A172 (cell line): ENCODE results near the gene HUNK. TPM values are rescaled to one million over a fixed set of nuclear protein-coding genes. Genes with fewer than 3 reads are reported as not detected.
"Not testable (repeated sequence)": the region's sequence is repeated elsewhere in the genome, so short reads cannot be mapped to it uniquely, and the experiment has no call there.

Source experiments
- DNase-seq: peaks from one replicate; pipeline ENCODE4 v3.0.0-alpha.2; 2015; ENCODE audit warnings: low spot score
- total RNA-seq: library from RNA; depleted of rRNA; stranded (reverse); fragments of >200 nt; shearing (Covaris generic); gene quantifications from 2 replicates; pipeline ENCODE4 v1.2.3, GENCODE V29; 2014

Gene HUNK
- total RNA-seq, 1 experiment from 2014 or later = 1.2 TPM

DNA sequence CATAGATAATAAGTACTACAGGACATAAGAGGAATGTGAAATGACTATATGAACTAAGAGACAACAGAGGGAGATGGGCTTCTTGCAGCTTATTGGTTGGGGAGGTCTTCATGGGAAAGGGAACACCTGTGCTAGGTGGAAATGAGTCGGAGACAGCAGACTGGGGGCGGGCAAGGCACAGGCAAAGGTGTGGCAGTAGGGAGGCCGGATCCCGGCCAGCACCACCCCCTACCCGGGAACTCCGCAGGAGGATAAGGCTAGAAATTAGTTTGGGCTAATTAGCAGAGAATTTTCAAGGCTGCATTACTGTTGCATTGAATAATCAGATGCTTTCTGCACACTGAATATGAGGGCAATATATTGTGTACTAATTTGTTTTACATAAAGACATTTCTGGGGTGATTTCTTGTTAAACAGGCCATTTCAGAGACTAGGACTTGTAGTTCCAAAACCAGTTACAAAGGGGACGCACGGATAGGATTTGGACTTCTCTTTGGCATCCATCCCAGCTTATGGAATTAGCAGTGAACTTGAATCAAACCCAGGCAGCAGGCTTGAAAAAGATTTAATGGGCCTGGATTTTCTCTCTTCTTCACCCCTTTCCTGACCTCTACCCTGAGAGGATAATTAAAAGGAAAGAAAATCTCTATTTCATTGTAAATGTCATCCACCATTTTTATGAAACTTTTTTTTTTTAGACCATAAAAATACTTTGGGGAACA, 2.2 kb upstream of the HUNK start:
- no peak for DNase-seq

DNA sequence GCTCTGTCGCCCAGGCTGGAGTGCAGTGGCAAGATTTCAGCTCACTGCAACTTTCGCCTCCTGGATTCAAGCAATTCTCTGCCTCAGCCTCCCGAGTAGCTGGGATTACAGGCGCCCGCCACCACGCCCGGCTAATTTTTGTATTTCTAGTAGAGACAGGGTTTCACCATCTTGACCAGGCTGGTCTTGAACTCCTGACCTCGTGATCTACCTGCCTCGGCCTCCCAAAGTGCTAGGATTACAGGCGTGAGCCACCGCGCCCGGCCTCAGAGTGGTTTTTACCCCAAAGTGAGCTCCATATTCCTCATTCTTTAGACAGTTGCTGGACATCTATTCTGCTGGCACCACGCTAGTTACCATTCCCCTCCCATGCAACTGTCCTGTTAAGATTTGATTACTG, 1.4 kb upstream of the HUNK start:
- not testable (repeated sequence) for DNase-seq

DNA sequence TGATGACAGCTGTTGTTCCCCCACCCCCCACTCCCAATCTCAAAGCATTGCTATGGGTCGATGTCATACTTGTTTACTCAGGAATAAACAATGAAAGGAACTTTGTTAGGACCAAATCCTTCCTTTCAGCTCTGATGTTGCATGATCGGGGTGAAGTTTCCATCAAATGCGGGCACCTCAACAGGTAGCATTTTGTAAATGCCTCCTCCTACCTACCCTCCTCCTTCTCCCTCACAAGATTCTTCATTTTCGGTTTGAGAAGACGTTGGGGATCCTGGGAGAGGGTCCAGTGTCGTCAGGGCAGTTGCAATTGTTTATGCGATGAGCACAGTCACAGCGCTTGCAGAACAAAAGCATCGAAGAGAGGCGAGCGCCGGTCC, 758 bp upstream of the HUNK start:
- DNase-seq = no peak

DNA sequence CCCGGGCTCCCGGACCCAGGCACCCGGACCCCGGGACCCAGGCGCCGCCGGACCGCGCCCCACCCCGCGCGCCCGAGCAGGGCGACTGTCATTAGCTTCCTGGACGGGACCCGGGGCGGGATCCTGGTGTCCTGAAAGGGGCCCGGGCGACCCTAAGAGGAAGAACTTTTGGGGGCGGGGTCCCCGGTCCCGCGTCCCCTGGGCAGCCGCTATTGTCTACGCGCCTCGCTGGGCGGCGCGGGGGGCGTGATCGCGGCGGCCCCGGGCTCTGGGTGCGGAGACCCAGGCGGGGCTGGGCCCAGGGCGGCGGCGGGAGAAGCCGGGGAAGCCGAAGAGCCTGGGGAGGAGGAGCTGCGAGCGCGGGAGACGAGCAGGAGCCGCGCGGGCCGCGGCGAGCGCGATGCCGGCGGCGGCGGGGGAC, 465 bp downstream of the HUNK start:
- DNase-seq = no peak

DNA sequence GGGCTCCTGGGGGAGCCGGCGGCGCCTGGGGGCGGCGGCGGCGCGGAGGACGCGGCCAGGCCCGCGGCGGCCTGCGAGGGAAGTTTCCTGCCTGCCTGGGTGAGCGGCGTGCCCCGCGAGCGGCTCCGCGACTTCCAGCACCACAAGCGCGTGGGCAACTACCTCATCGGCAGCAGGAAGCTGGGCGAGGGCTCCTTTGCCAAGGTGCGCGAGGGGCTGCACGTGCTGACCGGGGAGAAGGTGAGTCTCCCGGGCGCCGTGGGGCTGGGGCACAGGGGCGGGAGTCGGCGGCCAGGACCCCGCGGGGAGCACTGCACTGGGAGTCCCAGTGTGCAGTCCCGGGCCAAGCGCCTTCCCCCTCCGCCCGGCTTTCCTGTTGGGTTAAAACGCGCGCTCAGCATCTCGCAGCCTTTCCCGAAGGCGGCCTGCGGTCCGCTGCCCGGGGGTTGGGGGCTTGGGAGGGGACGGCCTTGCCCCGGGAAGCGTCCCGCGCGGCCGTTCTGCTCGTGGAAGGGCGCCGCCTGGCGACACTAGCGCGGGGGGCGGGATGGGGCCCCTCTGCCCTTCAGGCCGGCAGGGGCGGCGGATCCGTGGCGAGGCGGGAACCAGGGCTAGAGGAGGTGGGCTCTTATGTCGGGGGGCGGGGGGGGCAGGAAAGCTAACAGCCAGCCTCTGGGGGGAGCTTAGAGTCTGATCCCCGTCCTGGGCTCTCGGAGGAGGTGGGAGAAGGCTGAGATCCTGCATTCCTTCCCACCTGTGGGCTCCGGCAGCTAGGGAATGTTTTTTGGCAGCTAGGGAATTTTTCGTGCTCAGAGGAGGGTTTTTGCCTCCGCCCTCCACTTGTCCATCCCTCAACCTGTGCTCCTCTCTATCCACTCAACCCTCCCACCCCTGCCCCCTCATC, 1.1 kb downstream of the HUNK start:
- DNase-seq = no peak

DNA sequence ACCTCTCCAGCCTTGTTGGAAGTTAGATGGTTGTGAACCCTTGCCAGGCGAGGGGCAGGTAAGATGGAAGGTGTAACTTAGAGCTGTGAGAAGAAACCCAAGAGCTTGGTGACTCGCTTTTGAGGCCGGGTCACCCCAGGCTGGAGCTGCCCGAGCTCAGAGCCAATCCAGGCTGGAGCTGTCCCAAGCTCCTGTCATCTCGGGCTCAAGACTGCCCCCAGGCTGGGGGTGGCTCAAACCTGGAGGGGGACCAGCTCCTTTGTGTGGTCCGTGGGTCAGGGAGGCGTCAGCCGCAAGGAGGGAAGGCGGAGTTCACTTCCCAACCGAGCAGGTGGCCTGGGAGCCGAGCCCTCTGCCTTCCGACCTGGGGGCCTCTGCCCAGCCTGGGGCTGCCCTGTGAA, 2.0 kb downstream of the HUNK start:
- no peak for DNase-seq

DNA sequence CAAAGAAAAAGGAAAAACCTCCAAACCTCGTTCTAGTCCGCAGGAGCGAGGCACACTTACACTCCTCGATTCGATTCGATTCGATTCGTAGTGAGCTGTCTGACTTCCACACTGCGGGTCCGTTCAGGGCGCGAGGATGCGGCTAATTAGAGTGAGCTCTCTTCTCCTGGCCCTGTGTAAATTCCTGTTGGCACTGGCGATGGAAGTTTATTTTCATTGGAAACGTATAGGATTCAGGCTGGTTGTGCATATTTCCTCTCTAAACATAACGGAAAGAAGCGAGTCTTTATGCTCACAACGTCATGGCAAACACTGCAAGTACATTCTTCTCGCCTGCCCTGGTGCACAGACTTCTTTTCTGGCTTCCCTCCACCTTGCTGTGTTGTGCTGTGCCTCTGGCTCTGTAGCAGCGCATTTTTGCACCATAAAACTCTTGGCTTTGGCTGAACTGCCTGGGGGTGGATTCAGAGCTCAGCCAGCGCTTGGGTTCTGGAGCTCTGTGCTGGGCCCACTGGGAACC, 2.7 kb downstream of the HUNK start:
- no peak for DNase-seq

DNA sequence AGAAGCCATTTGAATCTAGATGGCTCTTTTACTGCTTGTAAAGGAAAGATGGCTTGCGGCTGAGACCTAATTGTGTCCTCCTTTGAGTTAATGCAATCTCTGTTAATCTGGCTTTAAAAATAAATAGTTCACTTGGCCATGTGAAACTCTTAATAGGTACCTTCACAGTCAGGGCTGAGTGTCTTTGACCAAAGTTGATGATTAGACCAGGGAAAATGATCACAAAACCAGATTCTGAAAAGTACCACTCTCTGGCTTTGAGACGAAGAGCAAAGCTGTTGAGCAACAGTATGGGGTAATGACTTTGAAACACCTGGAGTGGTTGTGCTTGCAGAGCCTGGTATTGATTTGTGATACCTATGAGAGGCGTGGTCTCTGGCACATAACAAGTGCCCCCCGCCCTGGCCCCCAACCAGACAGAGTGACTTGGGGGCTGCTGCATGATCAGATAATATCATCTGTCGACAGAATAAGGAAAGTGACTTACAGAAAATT, 4.7 kb downstream of the HUNK start:
- no peak for DNase-seq

DNA sequence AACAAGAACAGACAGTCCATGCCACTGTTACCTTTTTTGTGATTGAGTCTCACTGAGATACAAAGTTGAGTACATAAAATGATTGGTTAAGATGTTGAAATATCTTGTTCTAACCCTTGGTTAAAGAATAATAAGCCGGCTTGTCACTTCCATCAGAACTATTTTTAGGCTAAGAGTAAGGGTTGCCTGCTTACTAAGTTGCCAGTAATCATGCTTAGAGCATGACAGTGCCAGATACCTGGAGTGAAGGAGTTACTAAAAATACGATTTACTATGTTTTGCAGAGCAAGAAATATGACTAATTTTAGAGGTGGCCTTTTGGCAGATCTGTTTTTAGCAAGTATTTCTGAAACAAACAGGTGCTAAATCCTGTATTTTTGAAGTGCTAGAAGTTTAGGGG, 6.0 kb downstream of the HUNK start:
- no peak for DNase-seq

DNA sequence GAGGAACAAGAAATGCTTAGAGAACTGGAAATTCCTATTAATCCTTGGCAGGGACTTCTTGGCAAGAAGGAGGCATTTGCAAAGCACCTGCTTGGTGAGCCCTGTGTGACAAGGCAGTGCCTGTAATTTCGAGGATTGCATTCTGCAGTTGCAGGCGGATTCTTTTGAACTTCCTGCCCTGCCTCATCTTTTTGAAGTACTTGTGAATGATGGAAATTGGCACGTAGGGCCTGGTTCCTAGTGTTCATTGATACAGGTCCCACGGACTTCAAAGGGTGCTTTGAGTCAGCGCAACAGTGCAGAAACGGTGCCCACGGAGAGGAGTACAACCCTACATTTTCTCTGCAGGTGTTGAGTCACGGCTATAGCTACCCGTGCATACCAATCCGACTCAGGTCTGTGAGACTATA, 6.4 kb downstream of the HUNK start:
- no peak for DNase-seq

DNA sequence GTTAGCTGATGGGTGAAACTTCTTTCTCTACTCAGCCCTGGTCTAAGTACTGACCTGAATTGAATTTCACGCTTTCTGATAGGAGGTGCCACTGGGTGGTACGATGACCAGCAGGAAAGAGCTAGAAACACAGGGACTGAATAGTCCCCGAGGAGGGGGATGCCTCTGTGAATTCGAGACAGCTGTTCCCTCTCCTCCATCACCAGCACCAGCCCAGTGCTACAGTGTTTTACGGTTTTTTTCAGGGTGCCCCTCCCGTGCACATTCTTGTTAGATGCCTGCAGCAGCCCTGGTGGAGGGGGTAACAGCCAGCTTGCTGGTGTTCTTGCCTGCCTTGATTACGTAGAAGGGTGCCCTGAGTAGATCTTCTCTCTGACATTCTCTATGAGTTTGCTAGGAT, 7.1 kb downstream of the HUNK start:
- DNase-seq = no peak

DNA sequence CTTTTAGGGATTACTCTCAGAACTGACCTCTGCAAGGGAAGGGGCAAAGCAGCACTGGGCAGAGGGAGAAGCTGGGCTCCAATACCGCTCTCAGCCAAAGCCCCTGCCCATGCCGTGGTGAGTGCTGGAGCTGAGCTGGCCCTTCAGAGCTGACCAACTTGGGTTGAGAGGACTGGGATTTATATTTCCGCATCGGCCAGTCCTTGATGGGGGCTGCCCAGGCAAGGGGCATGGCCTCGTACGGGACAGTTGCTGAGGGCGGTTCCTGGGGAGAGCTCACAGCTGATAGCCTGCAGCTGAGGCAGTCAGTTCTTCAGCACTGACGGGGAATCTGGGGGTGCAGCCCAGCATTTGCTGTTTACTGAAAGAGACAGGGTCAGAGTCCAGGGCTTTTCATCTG, 8.0 kb downstream of the HUNK start:
- no peak for DNase-seq

DNA sequence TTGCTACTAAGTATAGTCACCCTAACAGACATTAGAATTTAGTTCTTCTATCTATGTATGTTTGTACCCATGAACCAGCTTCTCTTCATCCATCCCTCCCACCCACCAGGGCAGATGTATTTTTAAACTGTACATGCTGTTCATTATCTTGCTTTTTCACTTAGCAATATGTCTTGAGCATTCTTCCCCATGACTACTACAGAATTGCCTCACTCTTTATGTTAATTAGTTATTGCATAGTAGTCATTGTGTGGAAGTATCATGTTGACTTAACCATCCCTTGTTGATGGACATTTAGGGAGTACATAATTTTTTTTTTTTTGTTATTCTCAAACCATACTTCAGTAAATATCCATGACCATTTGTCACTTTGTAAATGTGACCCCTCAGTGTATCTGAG, 9.9 kb downstream of the HUNK start:
- no peak for DNase-seq

DNA sequence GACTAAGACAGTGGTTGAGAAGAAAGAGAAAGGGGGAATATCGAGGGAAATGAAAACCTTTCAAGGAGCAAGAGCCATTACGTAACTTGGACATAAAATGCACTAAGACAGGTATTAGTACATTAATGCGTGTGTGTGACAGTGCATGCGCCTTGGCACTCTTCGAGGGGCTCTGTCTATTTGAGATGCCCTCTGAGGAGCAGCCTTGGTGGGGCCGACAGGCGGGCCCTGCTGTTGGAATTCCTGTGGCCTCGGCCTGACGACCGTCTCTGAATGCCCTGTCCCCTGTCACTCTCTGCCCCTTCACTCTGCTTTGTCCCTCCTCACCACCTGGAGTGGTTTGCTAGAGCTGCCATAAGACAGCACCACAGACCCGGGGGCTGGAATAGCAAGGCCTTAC, 12.3 kb downstream of the HUNK start:
- no peak for DNase-seq

DNA sequence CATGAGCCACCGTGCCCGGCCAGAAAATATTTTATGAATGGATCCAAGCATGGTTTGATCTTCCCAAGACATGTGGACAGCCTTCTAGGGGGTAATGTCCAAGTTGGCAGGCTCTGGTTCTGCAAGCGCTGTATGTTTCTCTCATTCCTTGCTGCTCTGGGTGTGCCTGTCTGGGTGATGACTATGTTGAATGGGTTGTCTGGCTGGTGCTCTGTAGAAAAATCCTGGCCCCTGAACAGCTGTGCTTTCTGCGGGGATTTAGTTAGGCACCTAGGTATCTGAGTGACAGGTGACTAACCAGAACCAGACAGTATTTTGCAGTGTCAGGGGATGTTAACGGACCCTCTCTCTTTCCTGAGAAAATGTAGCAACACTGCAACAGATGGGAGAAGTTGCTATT, 14.1 kb downstream of the HUNK start:
- no peak for DNase-seq

DNA sequence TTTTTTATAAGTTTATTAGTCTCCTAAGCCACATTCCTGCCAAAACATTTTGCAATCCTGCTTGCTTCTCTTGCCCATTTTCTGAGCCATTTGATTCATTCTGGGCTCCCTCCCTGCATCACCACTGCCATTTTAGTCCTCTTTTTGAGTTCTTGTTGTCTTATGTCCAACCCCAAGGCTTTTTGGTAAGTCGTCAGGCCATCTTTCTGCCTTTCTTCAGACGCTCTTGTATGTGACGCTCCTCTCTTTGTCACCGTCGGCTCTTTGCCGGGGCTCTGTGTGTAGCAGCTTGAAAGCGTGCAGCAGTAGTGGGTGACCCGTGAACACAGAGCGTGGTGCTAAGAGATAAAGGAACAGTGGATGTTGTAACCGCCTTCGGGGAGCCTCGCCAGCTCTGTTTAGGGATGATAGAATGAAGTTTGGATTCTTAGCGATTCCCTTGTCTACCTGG, 14.6 kb downstream of the HUNK start:
- no peak for DNase-seq

DNA sequence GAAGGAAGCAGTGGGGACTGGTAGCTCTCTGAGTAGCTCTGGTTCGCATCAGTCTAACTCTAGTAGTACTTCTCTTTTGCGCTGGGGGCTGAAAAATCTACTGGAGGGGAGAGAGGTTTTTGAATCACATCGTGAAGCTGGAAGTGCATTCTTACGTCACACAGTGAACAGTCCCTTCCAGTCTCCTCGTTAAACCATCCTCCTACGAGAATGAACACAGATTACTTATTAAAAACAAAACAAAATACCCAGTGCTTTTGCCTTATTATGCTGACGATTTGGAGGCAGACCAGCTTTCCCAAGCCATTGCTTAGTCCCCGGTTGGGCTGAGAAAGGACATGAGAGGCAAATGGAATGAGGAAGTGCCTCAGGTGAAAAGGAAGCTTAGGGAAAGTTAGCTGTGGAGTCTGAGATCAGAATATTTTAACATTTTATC, 16.1 kb downstream of the HUNK start:
- no peak for DNase-seq

DNA sequence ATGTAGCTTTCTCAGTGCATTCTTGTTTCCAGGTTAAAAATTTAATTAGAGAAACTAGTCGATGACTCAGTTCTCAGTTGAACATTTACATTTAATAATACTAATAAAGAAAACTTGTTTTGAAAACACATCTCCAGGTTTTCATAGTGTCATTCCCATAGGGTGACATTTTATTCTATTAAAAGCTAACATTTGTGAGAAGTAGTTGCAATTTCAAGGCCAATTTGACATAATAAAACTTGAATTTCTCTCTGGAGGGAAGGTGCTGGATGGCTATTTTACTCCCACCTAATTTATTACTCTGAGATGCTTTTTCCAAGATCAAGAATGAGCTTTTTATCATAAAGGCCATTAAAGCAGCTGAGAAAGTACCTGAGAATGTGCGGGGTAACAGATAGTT, 16.6 kb downstream of the HUNK start:
- DNase-seq = no peak

DNA sequence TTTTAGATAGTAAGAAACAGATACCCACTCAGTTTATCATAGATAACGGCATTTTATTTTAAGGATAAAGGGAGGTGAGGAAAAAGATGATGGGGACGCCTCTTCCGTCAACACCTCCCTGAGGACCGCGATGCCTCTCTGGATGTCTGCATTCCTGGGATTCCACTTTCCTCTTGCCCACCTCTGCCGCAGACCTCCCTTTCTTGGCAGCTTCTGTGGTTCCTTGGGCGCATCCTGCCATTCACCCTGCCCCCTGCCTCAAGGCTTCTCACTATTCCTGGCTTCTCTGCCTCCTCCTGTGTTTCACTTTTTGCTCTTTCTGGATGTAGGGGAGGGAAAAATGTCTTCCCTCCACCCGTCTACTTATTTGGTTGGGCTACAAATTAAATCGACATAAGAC, 19.9 kb downstream of the HUNK start:
- peak; percentile 20 for DNase-seq

DNA sequence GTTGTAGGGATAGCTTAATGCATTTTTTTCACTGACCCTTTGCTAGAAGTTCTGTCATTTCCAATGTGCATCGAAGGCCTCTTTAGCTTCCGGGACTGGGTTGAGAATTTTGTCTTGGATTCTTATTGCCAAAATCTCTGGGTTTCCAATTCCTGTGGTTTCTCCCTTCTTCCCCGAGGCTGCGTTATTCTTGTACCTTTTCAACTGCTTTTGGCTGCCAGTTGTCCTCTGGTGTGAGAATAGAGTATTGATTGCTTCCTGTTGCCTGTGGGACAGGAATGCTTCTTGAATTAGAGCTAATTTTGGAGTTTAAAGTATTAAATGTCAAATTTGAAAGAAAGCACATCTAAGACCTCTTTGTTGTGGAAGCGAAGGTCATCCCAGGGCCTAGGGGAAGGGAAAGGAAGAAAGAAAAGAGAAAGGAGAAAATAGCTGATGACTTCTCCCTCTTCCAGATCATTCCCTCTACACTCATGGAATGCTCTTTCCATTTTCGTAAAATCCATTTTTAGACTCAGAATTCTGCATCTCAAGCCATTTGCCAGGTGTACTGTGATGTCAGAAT, 21.1 kb downstream of the HUNK start:
- DNase-seq = no peak

DNA sequence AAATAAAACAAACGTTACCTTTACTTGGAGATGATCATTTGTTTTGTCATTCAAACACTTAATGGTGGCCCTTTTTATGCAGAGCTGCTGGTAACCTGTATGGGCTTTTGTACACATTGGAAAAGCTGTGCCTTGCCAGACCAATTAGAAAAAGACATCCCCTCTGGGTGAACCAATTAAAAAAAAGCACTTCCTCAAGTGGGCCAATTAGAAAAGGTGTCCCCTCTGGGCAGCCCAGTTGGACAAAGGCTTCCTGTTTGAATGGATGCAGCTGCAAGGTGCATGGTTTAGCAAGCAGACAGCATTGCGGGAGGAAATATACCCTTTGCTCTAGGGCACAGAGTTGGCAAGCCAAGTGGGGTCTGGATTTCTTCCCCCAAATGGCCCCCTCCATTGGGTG, 21.6 kb downstream of the HUNK start:
- DNase-seq = no peak

DNA sequence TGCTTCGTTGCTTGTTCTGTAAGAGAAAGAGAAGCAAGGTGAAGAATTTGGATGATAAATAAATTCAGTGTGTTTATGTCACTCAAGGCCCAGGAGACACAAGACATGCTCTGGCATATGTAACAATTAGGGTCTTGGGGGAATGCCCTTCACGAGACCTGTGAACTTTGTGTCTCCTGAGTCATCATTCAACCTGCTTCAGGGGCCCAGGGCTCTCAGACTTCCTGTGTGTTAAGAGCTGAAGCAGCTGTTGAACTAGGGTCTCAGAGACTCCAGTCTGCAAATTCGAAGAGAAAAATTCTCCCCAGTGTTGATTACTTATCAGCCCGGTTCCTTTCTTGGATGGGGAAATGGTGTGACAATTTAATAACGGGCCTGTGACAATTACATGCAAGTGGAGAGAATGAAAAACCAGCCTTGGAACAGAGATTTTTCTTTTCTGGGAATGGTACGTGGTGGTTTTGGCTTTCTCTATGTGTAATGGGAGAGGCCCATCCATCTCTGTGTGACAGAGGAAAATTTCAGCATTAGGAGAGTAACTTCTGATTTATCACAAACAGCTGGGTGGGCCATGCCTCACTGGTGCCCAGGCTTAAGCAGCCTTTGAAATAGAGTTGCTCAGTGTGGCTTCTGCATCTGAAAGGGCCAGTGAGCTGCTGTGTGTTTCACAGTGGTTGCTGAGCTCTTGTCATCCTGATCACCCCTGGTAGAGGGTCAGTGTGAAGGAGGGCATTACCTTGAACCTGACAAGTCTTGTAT, 22.4 kb downstream of the HUNK start:
- no peak for DNase-seq
